Brain microvascular endothelial cell (primary cell): ENCODE results near the gene ITPRID2.

Experiments used
- DNase-seq: peaks from one replicate; pipeline ENCODE4 v3.0.0-alpha.2; 2020
- H3K27ac ChIP-seq: fragments of 250-450 bp; sonication (Bioruptor Pico); 2 replicates; pipeline ENCODE4 v1.5.1; 2020; ENCODE audit warnings: mild to moderate bottlenecking, moderate library complexity
- H3K27me3 ChIP-seq: fragments of 250-450 bp; sonication (Bioruptor Pico); replicated peaks from 2 replicates; pipeline ENCODE4 v1.5.1; 2020; ENCODE audit warnings: mild to moderate bottlenecking
- H3K36me3 ChIP-seq: fragments of 250-450 bp; sonication (Bioruptor Pico); replicated peaks from 2 replicates; pipeline ENCODE4 v1.5.1; 2020; ENCODE audit warnings: mild to moderate bottlenecking
- H3K4me3 ChIP-seq: 2 replicates; pipeline ENCODE4 v1.5.1; 2011; ENCODE audit warnings: low read depth, mild to moderate bottlenecking, control low read depth, low read length, moderate library complexity
- in situ Hi-C: cut with HindIII; loops from 2 replicates; pipeline ENCODE4 v1.10.0; 2017; ENCODE audit warnings: low sequenced_read_pairs, low pct_ligation_motif_present
- TF ChIP-seq, protein P1 (sequence below): IDR thresholded peaks from 2 replicates; pipeline ENCODE4 v1.5.1; 2011; ENCODE audit warnings: low read depth, mild to moderate bottlenecking, moderate library complexity, low read length, control low read depth, inconsistent platforms; ENCODE audit errors: missing control alignments

The ITPRID2 gene

GRCh38 chr2:181910028-181910831, 18.7 kb downstream of the ITPRID2 start:
- peaks cover 43% of the 10 kb centered on the region for H3K36me3 ChIP-seq
- in situ Hi-C loops: no loop called here

GRCh38 chr2:181911830-181912229, 20.3 kb downstream of the ITPRID2 start:
- Histone ChIP-seq H3K27me3 (no peaks in the 10 kb centered on the region), H3K36me3 (peaks cover 48% of the 10 kb centered on the region), H3K4me3 (no peak overlapping the region), H3K27ac (no peak overlapping the region)
- in situ Hi-C loops: no loop called here
- TF ChIP-seq, protein P1, sequence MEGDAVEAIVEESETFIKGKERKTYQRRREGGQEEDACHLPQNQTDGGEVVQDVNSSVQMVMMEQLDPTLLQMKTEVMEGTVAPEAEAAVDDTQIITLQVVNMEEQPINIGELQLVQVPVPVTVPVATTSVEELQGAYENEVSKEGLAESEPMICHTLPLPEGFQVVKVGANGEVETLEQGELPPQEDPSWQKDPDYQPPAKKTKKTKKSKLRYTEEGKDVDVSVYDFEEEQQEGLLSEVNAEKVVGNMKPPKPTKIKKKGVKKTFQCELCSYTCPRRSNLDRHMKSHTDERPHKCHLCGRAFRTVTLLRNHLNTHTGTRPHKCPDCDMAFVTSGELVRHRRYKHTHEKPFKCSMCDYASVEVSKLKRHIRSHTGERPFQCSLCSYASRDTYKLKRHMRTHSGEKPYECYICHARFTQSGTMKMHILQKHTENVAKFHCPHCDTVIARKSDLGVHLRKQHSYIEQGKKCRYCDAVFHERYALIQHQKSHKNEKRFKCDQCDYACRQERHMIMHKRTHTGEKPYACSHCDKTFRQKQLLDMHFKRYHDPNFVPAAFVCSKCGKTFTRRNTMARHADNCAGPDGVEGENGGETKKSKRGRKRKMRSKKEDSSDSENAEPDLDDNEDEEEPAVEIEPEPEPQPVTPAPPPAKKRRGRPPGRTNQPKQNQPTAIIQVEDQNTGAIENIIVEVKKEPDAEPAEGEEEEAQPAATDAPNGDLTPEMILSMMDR: no peak
- no peak for DNase-seq

More at GRCh38 chr2:181910028-181910831, 18.7 kb downstream of the ITPRID2 start:
- Histone ChIP-seq H3K27me3 (no peaks in the 10 kb centered on the region), H3K27ac (no peak overlapping the region), H3K4me3 (no peak overlapping the region)
- TF ChIP-seq, protein P1: no peak
- DNase-seq: no peak

- Histone ChIP-seq H3K27me3 (no peaks in the 10 kb centered on the region), H3K36me3 (peaks cover 64% of the 10 kb centered on the region), H3K27ac (no peak overlapping the region), H3K4me3 (no peak overlapping the region)
- in situ Hi-C loops: no loop called here
- no peak for DNase-seq
- TF ChIP-seq, protein P1: no peak
Observed at GRCh38 chr2:181915102-181915501, 23.6 kb downstream of the ITPRID2 start.

DNA sequence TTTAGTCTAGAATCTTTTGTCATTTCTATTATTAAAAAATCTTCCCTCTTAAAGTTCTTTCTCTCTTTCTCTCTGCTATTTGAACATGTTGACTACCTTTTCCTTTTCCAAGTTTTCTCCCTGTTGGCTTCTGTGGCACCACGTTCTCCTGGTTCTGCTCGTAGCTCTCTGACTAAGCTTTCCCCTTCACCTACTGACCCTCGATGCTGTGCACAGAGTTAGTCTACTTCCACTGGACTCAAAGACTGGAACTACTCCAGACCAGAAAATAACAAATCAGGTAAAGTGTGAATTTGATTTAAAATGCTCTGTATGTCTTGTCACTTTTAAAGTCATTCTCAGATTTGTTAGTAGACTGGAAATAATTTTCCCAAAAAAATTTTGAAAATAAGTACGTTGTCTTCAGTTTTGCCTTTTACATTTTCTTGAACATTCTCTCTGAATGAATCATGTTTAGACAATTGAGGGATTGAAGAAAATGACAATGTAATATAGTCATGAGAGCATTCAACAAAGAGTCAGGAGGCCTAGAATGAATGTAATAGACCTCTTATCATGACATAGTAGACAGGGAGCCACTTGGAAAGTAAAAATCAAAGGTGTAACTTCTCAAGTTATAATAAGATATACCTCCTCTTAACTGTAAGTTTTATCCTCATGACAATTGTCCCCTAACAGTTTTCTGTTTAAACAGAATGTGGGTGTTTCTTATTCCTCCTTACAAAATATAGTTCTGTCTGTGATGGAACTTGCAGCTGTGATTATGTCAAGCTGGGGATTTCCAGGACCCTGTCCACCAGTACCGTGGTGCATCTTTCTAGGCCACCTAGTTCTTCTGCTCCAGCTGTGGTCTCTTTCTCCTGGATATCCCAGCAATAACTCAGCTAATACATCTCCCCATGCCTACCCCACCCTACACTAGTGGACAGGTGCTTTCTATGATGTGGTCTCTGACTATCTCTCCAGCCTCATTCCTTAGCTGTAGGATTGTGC, 25.5 kb downstream of the ITPRID2 start:
- Histone ChIP-seq H3K4me3 (no peak overlapping the region), H3K36me3 (peaks cover 68% of the 10 kb centered on the region), H3K27ac (peak overlapping the region; percentile 61), H3K27me3 (no peaks in the 10 kb centered on the region)
- DNase-seq: peak; percentile 70
- TF ChIP-seq, protein P1: no peak
- in situ Hi-C loops: no loop called here

DNA sequence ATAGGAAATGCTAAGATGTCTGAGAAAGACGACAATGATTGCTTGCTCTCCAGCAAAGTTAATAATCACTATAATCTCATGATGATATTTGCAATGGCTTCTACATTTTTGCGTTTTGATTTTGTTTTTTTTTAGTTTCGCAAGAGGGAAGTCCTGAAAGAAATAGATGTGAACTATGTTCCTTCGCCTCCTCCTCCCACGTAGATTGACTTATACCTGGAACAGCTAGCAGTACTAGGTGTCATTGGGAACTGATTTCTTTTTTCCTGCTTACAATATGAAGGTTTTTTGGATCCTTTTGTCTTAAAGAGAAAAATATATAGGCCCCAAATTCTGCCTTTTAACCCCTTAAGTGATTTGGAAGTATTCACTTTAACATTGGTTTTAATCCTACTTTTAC, 26.7 kb downstream of the ITPRID2 start:
- in situ Hi-C loops: no loop called here
- Histone ChIP-seq H3K4me3 (no peak overlapping the region), H3K36me3 (peaks cover 70% of the 10 kb centered on the region), H3K27me3 (no peaks in the 10 kb centered on the region), H3K27ac (no peak overlapping the region)
- TF ChIP-seq, protein P1: no peak
- DNase-seq: no peak
